Panc1 (cell line): ENCODE data around the gene ATXN7L1. TPM values are rescaled to one million over a fixed set of nuclear protein-coding genes. Genes with fewer than 3 reads are reported as not detected.

Source experiments
- ATAC-seq: fragments of 200-7000 bp; cut with Tn5 transposase; 2 replicates; pipeline ENCODE4 v1.9.1; 2020; ENCODE audit warnings: mild to moderate bottlenecking, moderate library complexity
- BruUV-seq: library from RNA; stranded (reverse); fragments of 400-500 nt; replicated peaks from 2 replicates; lab custom pipeline; 2021; lab: Mats Ljungman, UMichigan
- CTCF ChIA-PET: fragments of 300-600 bp; sonication (Branson Sonifier 250); formaldehyde crosslinking; loops from one replicate; lab custom pipeline; 2022; ENCODE audit warnings: antibody characterized with exemption; lab: Charles Lee
- POLR2A ChIA-PET: fragments of 300-600 bp; sonication (Branson Sonifier 250); formaldehyde crosslinking; loops from one replicate; lab custom pipeline; 2022; ENCODE audit warnings: antibody characterized with exemption; lab: Charles Lee
- DNase-seq: peaks from one replicate; pipeline ENCODE4 v3.0.0-alpha.2; 2010; ENCODE audit warnings: low read depth, low spot score
- H3K27ac ChIP-seq: 2 replicates; pipeline ENCODE4 v1.5.1; 2011; ENCODE audit warnings: mild to moderate bottlenecking, low read length, inconsistent platforms
- H3K27me3 ChIP-seq: fragments of 200-500 bp; sonication (Bioruptor generic); 2 replicates; pipeline ENCODE4 v1.6.0; 2014; ENCODE audit warnings: low read length, inconsistent platforms; ENCODE audit not compliant: control insufficient read depth, insufficient read depth
- H3K36me3 ChIP-seq: fragments of 200-500 bp; sonication (Bioruptor generic); 2 replicates; pipeline ENCODE4 v1.5.1; 2014; ENCODE audit warnings: inconsistent platforms, mild to moderate bottlenecking, low read length, moderate library complexity; ENCODE audit not compliant: control insufficient read depth, insufficient read depth
- H3K4me1 ChIP-seq: 2 replicates; pipeline ENCODE4 v1.5.1; 2011; ENCODE audit warnings: inconsistent platforms, mild to moderate bottlenecking, low read length, moderate library complexity; ENCODE audit not compliant: control insufficient read depth, insufficient read depth
- H3K4me3 ChIP-seq, 2 experiments: 2 replicates each; pipeline ENCODE4 v1.5.1; 2011 to 2012; ENCODE audit warnings: low read depth in 2 of 2, low read length in 2 of 2, mild to moderate bottlenecking in 2 of 2, inconsistent platforms in 1 of 2, moderate library complexity in 1 of 2
- H3K9me3 ChIP-seq: fragments of 200-500 bp; sonication (Bioruptor generic); 2 replicates; pipeline ENCODE4 v1.5.1; 2014; ENCODE audit warnings: low read depth, mild to moderate bottlenecking, inconsistent platforms, low read length, moderate library complexity; ENCODE audit not compliant: control insufficient read depth, insufficient read depth
- CTCF ChIP-seq: fragments of 450-650 bp; IDR thresholded peaks from 2 replicates; pipeline ENCODE4 v1.5.1; 2017; ENCODE audit warnings: mild to moderate bottlenecking
- POLR2AphosphoS5 ChIP-seq: IDR thresholded peaks from 2 replicates; pipeline ENCODE4 v1.6.1; 2012; ENCODE audit warnings: mild to moderate bottlenecking, low read depth, low read length, moderate library complexity
- REST ChIP-seq, 2 experiments: IDR thresholded peaks; 2 replicates each; pipeline ENCODE4 v1.6.1; 2011 to 2012; ENCODE audit warnings: low read depth in 2 of 2, control low read depth in 1 of 2, low read length in 1 of 2, mild to moderate bottlenecking in 1 of 2, moderate library complexity in 1 of 2; ENCODE audit not compliant: insufficient read depth in 1 of 2
- SIN3A ChIP-seq: IDR thresholded peaks from 2 replicates; pipeline ENCODE4 v1.6.1; 2012; ENCODE audit warnings: low read depth, mild to moderate bottlenecking, low read length, moderate library complexity, borderline replicate concordance; ENCODE audit not compliant: insufficient read depth
- in situ Hi-C: cut with HindIII; loops from 2 replicates; pipeline ENCODE4 v1.10.0; 2016; ENCODE audit warnings: low sequenced_read_pairs, low pct_unique_long_range_greater_than_20kb
- intact Hi-C: fragments of 100-400 bp; cut with micrococcal nuclease; formaldehyde crosslinking; loops from one replicate; pipeline ENCODE4 v1.10.0; 2022; ENCODE audit not compliant: unreplicated experiment
- total RNA-seq: library from RNA; stranded (reverse); gene quantifications from one replicate; pipeline ENCODE4 v1.2.1, GENCODE V29; 2021; ENCODE audit not compliant: unreplicated experiment

The ATXN7L1 gene
- total RNA-seq, 1 experiment from 2014 or later: 10.8 TPM

- ChIA-PET CTCF (interaction anchor here (0.7 kb wide), 1 partner anchor 201 kb away, joined by 9 read pairs; no protein-coding TSS in a partner anchor), POLR2A (no interaction called here)
- H3K27ac ChIP-seq: no peak overlapping the region
Observed at GRCh38 chr7:105863876-105864275, 12.5 kb downstream of the ATXN7L1 start.

DNA sequence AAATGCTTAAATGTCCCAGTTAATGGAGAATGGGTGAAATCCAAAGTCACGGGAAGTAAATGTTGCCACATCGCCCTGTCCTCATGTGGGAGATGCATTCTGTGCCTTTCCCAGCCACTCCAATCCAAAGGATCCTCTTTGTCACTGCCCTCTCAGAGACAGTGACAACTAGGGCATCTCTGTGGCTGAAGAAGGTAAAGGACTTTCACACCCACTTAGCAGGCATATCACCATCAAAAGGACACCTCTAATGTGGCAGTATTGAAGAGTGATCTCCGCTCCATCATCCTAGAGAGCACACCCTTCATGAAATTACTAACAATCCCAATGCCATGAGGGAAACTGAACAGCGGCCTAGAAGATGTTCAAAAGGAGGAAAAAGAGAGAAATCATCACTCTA lies 13.6 kb downstream of the ATXN7L1 start:
- no peak for TF ChIP-seq SIN3A
- no peak for TF ChIP-seq REST (IDR thresholded peaks at IDR 0.05; ENCODE audit: insufficient read depth in 1 of 2, low read depth in 2 of 2, low read length in 1 of 2)
- no peaks in the 10 kb centered on the region for H3K36me3 ChIP-seq
- no peaks in the 10 kb centered on the region for H3K9me3 ChIP-seq
- in situ Hi-C loops (no loop called here), intact Hi-C loops (no loop called here)
- no peak overlapping the region for H3K27ac ChIP-seq
- DNase-seq (no peak), ATAC-seq (no peak)
- ChIA-PET CTCF (no interaction called here), POLR2A (no interaction called here)
- H3K4me1 ChIP-seq: no peaks in the 10 kb centered on the region
- H3K4me3 ChIP-seq: no peak overlapping the region
- no TSS peak for BruUV-seq
- H3K27me3 ChIP-seq: no peaks in the 10 kb centered on the region

More at GRCh38 chr7:105863876-105864275, 12.5 kb downstream of the ATXN7L1 start:
- intact Hi-C loops: no loop called here
- no peak for DNase-seq
- H3K4me3 ChIP-seq: no peak overlapping the region
- in situ Hi-C loops: no loop called here
- no peaks in the 10 kb centered on the region for H3K9me3 ChIP-seq
- ATAC-seq: no peak
- no peaks in the 10 kb centered on the region for H3K4me1 ChIP-seq
- H3K36me3 ChIP-seq: no peaks in the 10 kb centered on the region
- H3K27me3 ChIP-seq: no peaks in the 10 kb centered on the region
- TF ChIP-seq SIN3A (no peak), CTCF (no peak), REST (IDR thresholded peaks at IDR 0.05; ENCODE audit: insufficient read depth in 1 of 2, low read depth in 2 of 2, low read length in 1 of 2) (no peak), POLR2AphosphoS5 (no peak)
- no TSS peak for BruUV-seq
